Measurements from ENCODE around the gene PRKACB. TPM values are rescaled to one million over a fixed set of nuclear protein-coding genes. Genes with fewer than 3 reads are reported as not detected.

Gene PRKACB
- total and polyA plus RNA-seq, 10 of the 15 experiments (the other 5 are each of a cell fraction or from before 2014, with no cell fraction given), result 3.1 to 9.0 (median 7.1) TPM; not detected in 1

DNA sequence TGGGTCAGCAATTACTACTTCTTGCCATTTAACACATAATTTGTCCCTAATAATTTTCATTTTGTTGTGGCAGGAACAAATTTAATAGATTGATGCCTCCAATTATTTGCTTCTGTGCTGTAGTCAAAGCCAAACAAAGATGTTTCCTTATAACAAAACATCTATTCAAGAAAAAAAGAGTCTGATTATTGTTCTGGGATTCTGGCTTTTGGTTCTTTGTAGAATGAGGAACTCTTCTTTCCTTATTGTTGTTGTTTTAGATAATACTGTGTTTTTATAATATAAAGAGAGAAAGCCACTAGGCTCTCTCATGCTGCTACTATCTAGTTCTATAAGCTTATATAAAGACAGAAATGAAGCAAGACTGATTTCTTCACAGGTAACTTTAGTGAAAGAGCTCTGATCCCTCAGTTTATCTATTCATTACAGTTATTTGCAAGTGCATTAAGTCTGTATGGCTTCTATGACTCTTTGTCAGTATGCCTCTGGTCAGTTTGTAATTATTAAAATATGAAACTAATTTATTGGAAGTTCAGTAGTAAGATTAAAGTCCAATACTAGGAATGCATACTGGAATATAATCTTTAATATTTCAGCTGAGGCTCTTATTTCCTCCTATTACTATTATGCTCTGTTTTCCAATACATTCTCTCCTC, 37.4 kb downstream of the PRKACB start:
- no peak overlapping the region for H2AFZ ChIP-seq (ENCODE audit: control insufficient read depth, low read depth, low read length)
- no peaks in the 10 kb centered on the region for H3K9me3 ChIP-seq (replicated peaks; ENCODE audit: control insufficient read depth, insufficient read depth, low read length)
- FAIRE-seq, result no peak
- no peak for DNase-seq (ENCODE audit: low read depth, low spot score)
- TF ChIP-seq, protein P1, sequence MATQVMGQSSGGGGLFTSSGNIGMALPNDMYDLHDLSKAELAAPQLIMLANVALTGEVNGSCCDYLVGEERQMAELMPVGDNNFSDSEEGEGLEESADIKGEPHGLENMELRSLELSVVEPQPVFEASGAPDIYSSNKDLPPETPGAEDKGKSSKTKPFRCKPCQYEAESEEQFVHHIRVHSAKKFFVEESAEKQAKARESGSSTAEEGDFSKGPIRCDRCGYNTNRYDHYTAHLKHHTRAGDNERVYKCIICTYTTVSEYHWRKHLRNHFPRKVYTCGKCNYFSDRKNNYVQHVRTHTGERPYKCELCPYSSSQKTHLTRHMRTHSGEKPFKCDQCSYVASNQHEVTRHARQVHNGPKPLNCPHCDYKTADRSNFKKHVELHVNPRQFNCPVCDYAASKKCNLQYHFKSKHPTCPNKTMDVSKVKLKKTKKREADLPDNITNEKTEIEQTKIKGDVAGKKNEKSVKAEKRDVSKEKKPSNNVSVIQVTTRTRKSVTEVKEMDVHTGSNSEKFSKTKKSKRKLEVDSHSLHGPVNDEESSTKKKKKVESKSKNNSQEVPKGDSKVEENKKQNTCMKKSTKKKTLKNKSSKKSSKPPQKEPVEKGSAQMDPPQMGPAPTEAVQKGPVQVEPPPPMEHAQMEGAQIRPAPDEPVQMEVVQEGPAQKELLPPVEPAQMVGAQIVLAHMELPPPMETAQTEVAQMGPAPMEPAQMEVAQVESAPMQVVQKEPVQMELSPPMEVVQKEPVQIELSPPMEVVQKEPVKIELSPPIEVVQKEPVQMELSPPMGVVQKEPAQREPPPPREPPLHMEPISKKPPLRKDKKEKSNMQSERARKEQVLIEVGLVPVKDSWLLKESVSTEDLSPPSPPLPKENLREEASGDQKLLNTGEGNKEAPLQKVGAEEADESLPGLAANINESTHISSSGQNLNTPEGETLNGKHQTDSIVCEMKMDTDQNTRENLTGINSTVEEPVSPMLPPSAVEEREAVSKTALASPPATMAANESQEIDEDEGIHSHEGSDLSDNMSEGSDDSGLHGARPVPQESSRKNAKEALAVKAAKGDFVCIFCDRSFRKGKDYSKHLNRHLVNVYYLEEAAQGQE (IDR thresholded peaks at IDR 0.05; ENCODE audit: low read depth, low read length), result no peak
- no peak for TF ChIP-seq SMARCA5 (IDR thresholded peaks at IDR 0.05)
- TF ChIP-seq, protein P2, sequence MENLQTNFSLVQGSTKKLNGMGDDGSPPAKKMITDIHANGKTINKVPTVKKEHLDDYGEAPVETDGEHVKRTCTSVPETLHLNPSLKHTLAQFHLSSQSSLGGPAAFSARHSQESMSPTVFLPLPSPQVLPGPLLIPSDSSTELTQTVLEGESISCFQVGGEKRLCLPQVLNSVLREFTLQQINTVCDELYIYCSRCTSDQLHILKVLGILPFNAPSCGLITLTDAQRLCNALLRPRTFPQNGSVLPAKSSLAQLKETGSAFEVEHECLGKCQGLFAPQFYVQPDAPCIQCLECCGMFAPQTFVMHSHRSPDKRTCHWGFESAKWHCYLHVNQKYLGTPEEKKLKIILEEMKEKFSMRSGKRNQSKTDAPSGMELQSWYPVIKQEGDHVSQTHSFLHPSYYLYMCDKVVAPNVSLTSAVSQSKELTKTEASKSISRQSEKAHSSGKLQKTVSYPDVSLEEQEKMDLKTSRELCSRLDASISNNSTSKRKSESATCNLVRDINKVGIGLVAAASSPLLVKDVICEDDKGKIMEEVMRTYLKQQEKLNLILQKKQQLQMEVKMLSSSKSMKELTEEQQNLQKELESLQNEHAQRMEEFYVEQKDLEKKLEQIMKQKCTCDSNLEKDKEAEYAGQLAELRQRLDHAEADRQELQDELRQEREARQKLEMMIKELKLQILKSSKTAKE (IDR thresholded peaks at IDR 0.05; ENCODE audit: low read depth, poor library complexity, severe bottlenecking), result no peak
- TF ChIP-seq IKZF2 (IDR thresholded peaks at IDR 0.05), result no peak
- no peak for TF ChIP-seq RUNX3 (IDR thresholded peaks at IDR 0.05; ENCODE audit: low read length)
- TF ChIP-seq CHD2 (IDR thresholded peaks at IDR 0.05; ENCODE audit: borderline replicate concordance, low read depth, low read length), result no peak
- TF ChIP-seq, protein P3, sequence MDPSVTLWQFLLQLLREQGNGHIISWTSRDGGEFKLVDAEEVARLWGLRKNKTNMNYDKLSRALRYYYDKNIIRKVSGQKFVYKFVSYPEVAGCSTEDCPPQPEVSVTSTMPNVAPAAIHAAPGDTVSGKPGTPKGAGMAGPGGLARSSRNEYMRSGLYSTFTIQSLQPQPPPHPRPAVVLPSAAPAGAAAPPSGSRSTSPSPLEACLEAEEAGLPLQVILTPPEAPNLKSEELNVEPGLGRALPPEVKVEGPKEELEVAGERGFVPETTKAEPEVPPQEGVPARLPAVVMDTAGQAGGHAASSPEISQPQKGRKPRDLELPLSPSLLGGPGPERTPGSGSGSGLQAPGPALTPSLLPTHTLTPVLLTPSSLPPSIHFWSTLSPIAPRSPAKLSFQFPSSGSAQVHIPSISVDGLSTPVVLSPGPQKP (IDR thresholded peaks at IDR 0.05; ENCODE audit: low read depth, low read length), result no peak
- TF ChIP-seq, protein P4, sequence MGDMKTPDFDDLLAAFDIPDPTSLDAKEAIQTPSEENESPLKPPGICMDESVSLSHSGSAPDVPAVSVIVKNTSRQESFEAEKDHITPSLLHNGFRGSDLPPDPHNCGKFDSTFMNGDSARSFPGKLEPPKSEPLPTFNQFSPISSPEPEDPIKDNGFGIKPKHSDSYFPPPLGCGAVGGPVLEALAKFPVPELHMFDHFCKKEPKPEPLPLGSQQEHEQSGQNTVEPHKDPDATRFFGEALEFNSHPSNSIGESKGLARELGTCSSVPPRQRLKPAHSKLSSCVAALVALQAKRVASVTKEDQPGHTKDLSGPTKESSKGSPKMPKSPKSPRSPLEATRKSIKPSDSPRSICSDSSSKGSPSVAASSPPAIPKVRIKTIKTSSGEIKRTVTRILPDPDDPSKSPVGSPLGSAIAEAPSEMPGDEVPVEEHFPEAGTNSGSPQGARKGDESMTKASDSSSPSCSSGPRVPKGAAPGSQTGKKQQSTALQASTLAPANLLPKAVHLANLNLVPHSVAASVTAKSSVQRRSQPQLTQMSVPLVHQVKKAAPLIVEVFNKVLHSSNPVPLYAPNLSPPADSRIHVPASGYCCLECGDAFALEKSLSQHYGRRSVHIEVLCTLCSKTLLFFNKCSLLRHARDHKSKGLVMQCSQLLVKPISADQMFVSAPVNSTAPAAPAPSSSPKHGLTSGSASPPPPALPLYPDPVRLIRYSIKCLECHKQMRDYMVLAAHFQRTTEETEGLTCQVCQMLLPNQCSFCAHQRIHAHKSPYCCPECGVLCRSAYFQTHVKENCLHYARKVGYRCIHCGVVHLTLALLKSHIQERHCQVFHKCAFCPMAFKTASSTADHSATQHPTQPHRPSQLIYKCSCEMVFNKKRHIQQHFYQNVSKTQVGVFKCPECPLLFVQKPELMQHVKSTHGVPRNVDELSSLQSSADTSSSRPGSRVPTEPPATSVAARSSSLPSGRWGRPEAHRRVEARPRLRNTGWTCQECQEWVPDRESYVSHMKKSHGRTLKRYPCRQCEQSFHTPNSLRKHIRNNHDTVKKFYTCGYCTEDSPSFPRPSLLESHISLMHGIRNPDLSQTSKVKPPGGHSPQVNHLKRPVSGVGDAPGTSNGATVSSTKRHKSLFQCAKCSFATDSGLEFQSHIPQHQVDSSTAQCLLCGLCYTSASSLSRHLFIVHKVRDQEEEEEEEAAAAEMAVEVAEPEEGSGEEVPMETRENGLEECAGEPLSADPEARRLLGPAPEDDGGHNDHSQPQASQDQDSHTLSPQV (IDR thresholded peaks at IDR 0.05), result no peak
- TF ChIP-seq PAX8 (IDR thresholded peaks at IDR 0.05), result no peak
- no TSS peak for BruUV-seq (replicated peaks)
- no peaks in the 10 kb centered on the region for H3K27me3 ChIP-seq (replicated peaks in 1 of 2; ENCODE audit: control insufficient read depth in 2 of 2, insufficient read depth in 2 of 2, low read length in 1 of 2)
- no peaks in the 10 kb centered on the region for H3K36me3 ChIP-seq (ENCODE audit: control insufficient read depth in 2 of 2, insufficient read depth in 2 of 2, low read length in 1 of 2)
- ChIA-PET SMC1A (ENCODE audit: uncharacterized antibody, unreplicated experiment) (interaction anchor here (1.2 kb wide), 1 partner anchor 230 kb away, joined by 3 read pairs; no protein-coding TSS in a partner anchor), CTCF (no interaction called here), POLR2A (interaction anchor here (0.6 kb wide), 1 partner anchor 191 kb away, joined by 3 read pairs; no protein-coding TSS in a partner anchor), RAD21 (ENCODE audit: unreplicated experiment) (interaction anchor here (1.4 kb wide), 1 partner anchor 252 kb away, joined by 3 read pairs; no protein-coding TSS in a partner anchor)
- no peak overlapping the region for H3K4me3 ChIP-seq
- no peak overlapping the region for H3K9ac ChIP-seq (ENCODE audit: control insufficient read depth, insufficient read depth, low read length)
- in situ Hi-C loops (cut with MboI) (no loop called here), intact Hi-C loops (cut with micrococcal nuclease; ENCODE audit: unreplicated experiment) (no loop called here)
- ATAC-seq, result no peak
- H3K27ac ChIP-seq (ENCODE audit: control insufficient read depth, insufficient read depth), result no peak overlapping the region
- H3K4me2 ChIP-seq (ENCODE audit: control insufficient read depth, insufficient read depth), result no peak overlapping the region
- no peaks in the 10 kb centered on the region for H3K4me1 ChIP-seq (ENCODE audit: control insufficient read depth, insufficient read depth, low read length)
- H3K79me2 ChIP-seq (ENCODE audit: control insufficient read depth, insufficient read depth, low read length), result no peaks in the 10 kb centered on the region
- no peaks in the 10 kb centered on the region for H4K20me1 ChIP-seq (ENCODE audit: control insufficient read depth, insufficient read depth)
